Measurements from ENCODE around the gene ETFA. TPM values are rescaled to one million over a fixed set of nuclear protein-coding genes. Genes with fewer than 3 reads are reported as not detected.

The ETFA gene
- total RNA-seq, 1 donor from 2014 or later: 498 TPM

GRCh38 chr15:76206325-76206976 is 104.8 kb downstream of the ETFA start:
- DNase-seq (ENCODE audit: missing footprints) (peak; percentile 87), ATAC-seq (peak; percentile 80)
- intact Hi-C loops (cut with DNase I): no loop called here

- DNase-seq (ENCODE audit: missing footprints) (no peak), ATAC-seq (no peak)
- intact Hi-C loops (cut with DNase I): no loop called here
These were observed 106.3 kb downstream of the ETFA start for GRCh38 chr15:76204916-76205460.

GRCh38 chr15:76204109-76204845 is 107.0 kb downstream of the ETFA start:
- intact Hi-C loops (cut with DNase I): no loop called here
- DNase-seq (ENCODE audit: missing footprints) (no peak), ATAC-seq (no peak)

- DNase-seq (ENCODE audit: missing footprints) (no peak), ATAC-seq (no peak)
- intact Hi-C loops (cut with DNase I): no loop called here
These were observed 107.7 kb downstream of the ETFA start for GRCh38 chr15:76203346-76204108.

- ATAC-seq (no peak), DNase-seq (ENCODE audit: missing footprints) (no peak)
- intact Hi-C loops (cut with DNase I): no loop called here
These were observed 109.6 kb downstream of the ETFA start for GRCh38 chr15:76201536-76202255.

- DNase-seq (ENCODE audit: missing footprints) (no peak), ATAC-seq (no peak)
- intact Hi-C loops (cut with DNase I): no loop called here
These were observed 110.6 kb downstream of the ETFA start for GRCh38 chr15:76200641-76201105.

- DNase-seq (ENCODE audit: missing footprints) (no peak), ATAC-seq (no peak)
- intact Hi-C loops (cut with DNase I): no loop called here
These were observed 111.2 kb downstream of the ETFA start for GRCh38 chr15:76200083-76200465.

GRCh38 chr15:76199106-76200082 is 111.9 kb downstream of the ETFA start:
- ATAC-seq: no peak
- intact Hi-C loops (cut with DNase I): loop anchor here (10.0 kb wide), 1 partner anchor 665 kb away; no protein-coding TSS in a partner anchor
- no peak for DNase-seq (ENCODE audit: missing footprints)

GRCh38 chr15:76198456-76199105 is 112.7 kb downstream of the ETFA start:
- intact Hi-C loops (cut with DNase I): loop anchor here (10.0 kb wide), 1 partner anchor 666 kb away; no protein-coding TSS in a partner anchor
- ATAC-seq (no peak), DNase-seq (ENCODE audit: missing footprints) (no peak)

GRCh38 chr15:76197703-76198455 is 113.4 kb downstream of the ETFA start:
- DNase-seq (ENCODE audit: missing footprints): no peak
- intact Hi-C loops (cut with DNase I): loop anchor here (2.0 to 10.0 kb wide), 2 partner anchors 131 to 667 kb away; no protein-coding TSS in a partner anchor
- ATAC-seq: no peak

- intact Hi-C loops (cut with DNase I): loop anchor here (2.0 to 10.0 kb wide), 2 partner anchors 132 to 668 kb away; no protein-coding TSS in a partner anchor
- ATAC-seq (peak; percentile 63), DNase-seq (ENCODE audit: missing footprints) (no peak)
These were observed 114.7 kb downstream of the ETFA start for GRCh38 chr15:76196269-76197231.

- intact Hi-C loops (cut with DNase I): loop anchor here (2.0 to 10.0 kb wide), 2 partner anchors 133 to 669 kb away; no protein-coding TSS in a partner anchor
- DNase-seq (ENCODE audit: missing footprints): no peak
- no peak for ATAC-seq
These were observed 115.6 kb downstream of the ETFA start for GRCh38 chr15:76195506-76196268.

GRCh38 chr15:76193934-76194333 is 117.3 kb downstream of the ETFA start:
- ATAC-seq (no peak), DNase-seq (ENCODE audit: missing footprints) (no peak)
- intact Hi-C loops (cut with DNase I): loop anchor here (10.0 kb wide), 1 partner anchor 671 kb away; no protein-coding TSS in a partner anchor

GRCh38 chr15:76192715-76193114 is 118.6 kb downstream of the ETFA start:
- DNase-seq (ENCODE audit: missing footprints): no peak
- no peak for ATAC-seq
- intact Hi-C loops (cut with DNase I): loop anchor here (10.0 kb wide), 1 partner anchor 672 kb away; no protein-coding TSS in a partner anchor
